Nephron (organoid): ENCODE measurements around the gene RXRA.

Experiments
- H3K27ac Mint-ChIP-seq, 3 experiments: 2 replicates each; pipeline ENCODE4 v1.8.0; 2020; ENCODE audit warnings: mixed read lengths in 3 of 3, mild to moderate bottlenecking in 2 of 3, moderate library complexity in 1 of 3
- H3K27me3 Mint-ChIP-seq: 2 replicates; pipeline ENCODE4 v1.8.0; 2021; ENCODE audit warnings: low read depth, mild to moderate bottlenecking, moderate library complexity, mixed read lengths
- H3K36me3 Mint-ChIP-seq: 2 replicates; pipeline ENCODE4 v1.8.0; 2020; ENCODE audit warnings: low read depth, mixed read lengths
- H3K4me1 Mint-ChIP-seq: 2 replicates; pipeline ENCODE4 v1.8.0; 2020; ENCODE audit warnings: mixed read lengths
- H3K4me3 Mint-ChIP-seq, 3 experiments: 2 replicates each; pipeline ENCODE4 v1.8.0; 2020; ENCODE audit warnings: mild to moderate bottlenecking in 3 of 3, mixed read lengths in 3 of 3, moderate library complexity in 2 of 3
- H3K9me3 Mint-ChIP-seq: 2 replicates; pipeline ENCODE4 v1.8.0; 2020; ENCODE audit warnings: mixed read lengths
- TF ChIP-seq, protein P1 (sequence below), 3 experiments: fragments of 200-600 bp; sonication (generic); IDR thresholded peaks; one replicate each; pipeline ENCODE4 v1.5.0; 2021; ENCODE audit warnings: antibody characterized with exemption in 3 of 3; ENCODE audit not compliant: unreplicated experiment in 3 of 3

RXRA gene

DNA sequence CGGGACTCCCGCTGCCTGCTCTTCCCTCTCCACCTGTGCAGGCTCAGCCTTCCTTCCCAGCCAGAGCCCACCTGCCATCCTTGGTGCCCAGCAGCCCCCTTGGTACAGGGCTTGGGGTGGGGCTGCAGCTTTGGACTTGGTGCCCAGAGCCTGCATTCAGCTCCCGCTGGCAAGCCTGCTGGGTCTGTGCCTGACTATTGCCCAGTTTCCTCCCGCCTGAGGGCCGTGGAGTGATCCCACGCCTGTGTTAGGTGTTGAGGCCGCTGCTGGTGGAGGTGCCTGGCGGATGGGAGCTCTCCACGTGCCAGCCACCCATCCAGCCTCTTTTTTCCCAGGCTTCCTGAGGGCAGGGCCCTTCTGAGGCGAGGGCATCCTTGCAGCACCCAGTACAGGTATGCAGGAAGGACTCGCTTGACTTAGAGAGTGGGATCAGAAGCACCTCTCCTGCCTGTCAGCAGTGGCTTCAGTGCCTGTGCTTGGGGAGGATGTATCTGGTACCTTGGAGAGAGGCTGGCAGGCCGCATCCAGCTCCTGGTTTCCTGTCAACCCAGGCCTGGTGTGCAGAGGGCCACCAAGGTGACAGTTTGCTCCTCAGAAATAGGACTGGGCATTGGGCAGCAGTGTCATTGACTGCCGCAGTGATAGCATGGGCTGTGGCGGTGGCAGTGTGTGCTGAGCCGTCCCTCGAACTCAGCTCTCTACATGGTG, 7.8 kb downstream of the RXRA start:
- H3K36me3 Mint-ChIP-seq: no peaks in the 10 kb centered on the region
- H3K4me1 Mint-ChIP-seq: peaks cover 53% of the 10 kb centered on the region
- peaks cover 3% of the 10 kb centered on the region for H3K27me3 Mint-ChIP-seq
- no peak overlapping the region for H3K27ac Mint-ChIP-seq
- H3K4me3 Mint-ChIP-seq: peak overlapping the region in 1 of 3 experiments; percentile 30
- H3K9me3 Mint-ChIP-seq: no peaks in the 10 kb centered on the region
- TF ChIP-seq, protein P1, sequence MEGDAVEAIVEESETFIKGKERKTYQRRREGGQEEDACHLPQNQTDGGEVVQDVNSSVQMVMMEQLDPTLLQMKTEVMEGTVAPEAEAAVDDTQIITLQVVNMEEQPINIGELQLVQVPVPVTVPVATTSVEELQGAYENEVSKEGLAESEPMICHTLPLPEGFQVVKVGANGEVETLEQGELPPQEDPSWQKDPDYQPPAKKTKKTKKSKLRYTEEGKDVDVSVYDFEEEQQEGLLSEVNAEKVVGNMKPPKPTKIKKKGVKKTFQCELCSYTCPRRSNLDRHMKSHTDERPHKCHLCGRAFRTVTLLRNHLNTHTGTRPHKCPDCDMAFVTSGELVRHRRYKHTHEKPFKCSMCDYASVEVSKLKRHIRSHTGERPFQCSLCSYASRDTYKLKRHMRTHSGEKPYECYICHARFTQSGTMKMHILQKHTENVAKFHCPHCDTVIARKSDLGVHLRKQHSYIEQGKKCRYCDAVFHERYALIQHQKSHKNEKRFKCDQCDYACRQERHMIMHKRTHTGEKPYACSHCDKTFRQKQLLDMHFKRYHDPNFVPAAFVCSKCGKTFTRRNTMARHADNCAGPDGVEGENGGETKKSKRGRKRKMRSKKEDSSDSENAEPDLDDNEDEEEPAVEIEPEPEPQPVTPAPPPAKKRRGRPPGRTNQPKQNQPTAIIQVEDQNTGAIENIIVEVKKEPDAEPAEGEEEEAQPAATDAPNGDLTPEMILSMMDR (IDR thresholded peaks at IDR 0.05; ENCODE audit: unreplicated experiment in 3 of 3): no peak

DNA sequence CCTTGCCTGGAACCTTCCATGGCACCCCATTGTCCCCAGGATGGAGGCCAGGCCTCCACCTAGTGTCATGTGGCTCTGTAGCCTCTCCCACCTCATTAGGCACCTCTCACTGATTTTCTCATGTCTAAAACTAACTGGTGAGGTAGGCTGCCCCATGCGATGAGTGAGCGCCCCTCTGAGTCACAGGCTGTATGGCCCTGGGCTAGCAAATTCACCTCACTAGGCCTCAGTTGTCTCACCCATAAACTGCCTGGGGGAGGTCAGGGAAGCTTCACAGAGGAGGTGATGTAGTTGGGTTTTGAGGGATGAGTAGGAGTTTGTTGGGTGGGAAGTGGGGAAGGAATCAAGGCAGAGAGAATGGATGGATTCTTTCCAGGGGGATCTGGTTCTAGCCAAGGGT, 8.8 kb downstream of the RXRA start:
- Mint-ChIP-seq H3K9me3 (no peaks in the 10 kb centered on the region), H3K4me3 (no peak overlapping the region), H3K27ac (peak overlapping the region in 1 of 3 experiments; percentile 45), H3K36me3 (no peaks in the 10 kb centered on the region), H3K27me3 (peaks cover 3% of the 10 kb centered on the region), H3K4me1 (peaks cover 44% of the 10 kb centered on the region)
- TF ChIP-seq, protein P1 (IDR thresholded peaks at IDR 0.05; ENCODE audit: unreplicated experiment in 3 of 3): no peak

DNA sequence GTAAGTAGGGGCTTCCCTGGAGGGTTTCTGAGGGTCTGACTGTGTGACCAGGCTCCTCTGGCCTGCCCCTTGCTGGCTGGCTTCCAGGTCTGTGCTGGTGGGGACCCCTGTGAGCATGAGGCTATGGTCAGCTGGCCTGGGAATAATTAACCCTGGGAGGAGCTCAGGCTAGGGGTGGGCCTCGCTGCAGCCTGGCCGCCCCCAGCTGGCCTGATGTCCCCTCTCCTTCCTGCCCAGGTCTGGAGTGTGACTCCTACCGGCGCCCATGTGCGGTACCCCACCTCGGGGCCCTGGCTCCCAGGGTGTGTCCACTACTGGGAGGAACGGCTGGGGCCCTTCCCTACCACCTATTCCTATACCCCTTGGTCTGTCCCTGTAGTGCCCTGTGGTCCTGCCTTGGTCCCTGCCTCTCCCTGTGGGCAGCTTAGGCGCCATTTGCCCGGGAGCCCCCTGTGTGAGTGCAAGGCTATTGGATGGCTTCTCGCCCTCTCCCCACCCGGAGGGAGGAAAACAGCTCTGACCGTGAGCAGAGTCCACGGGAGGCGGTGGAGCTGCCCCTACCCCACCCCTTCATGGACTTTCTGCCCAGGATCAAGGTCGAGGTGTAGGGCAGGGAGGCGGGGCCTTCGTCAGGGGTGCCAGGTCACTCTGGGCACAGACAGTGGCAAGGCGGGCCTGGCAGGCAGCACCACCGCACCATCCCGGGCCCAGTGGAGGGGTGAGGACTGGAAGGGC, 9.4 kb downstream of the RXRA start:
- TF ChIP-seq, protein P1 (IDR thresholded peaks at IDR 0.05; ENCODE audit: unreplicated experiment in 3 of 3): no peak
- peaks cover 4% of the 10 kb centered on the region for H3K27me3 Mint-ChIP-seq
- no peaks in the 10 kb centered on the region for H3K9me3 Mint-ChIP-seq
- H3K36me3 Mint-ChIP-seq: no peaks in the 10 kb centered on the region
- no peak overlapping the region for H3K4me3 Mint-ChIP-seq
- peaks cover 38% of the 10 kb centered on the region for H3K4me1 Mint-ChIP-seq
- no peak overlapping the region for H3K27ac Mint-ChIP-seq

DNA sequence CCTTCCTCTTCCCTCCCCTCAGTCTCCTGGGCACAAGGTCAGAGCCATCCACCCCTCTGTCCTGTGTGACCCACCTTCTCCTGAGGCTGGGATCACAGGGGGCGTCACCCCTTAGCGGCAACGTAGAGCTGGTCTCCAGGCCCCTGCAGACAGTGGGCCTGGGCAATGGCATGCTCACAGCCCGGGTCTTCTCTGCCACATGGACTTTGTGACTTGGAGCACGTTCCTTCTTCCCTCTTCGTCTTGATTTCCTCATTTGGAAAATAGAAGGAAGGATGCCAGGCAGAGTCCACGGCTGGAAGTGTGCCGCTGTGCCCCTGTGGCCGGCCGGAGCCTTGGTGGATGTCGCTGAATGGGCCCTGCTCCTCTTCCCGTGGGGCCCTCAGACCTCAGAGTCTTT, 10.0 kb downstream of the RXRA start:
- TF ChIP-seq, protein P1 (IDR thresholded peaks at IDR 0.05; ENCODE audit: unreplicated experiment in 3 of 3): no peak
- Mint-ChIP-seq H3K27ac (no peak overlapping the region), H3K27me3 (peaks cover 7% of the 10 kb centered on the region)

DNA sequence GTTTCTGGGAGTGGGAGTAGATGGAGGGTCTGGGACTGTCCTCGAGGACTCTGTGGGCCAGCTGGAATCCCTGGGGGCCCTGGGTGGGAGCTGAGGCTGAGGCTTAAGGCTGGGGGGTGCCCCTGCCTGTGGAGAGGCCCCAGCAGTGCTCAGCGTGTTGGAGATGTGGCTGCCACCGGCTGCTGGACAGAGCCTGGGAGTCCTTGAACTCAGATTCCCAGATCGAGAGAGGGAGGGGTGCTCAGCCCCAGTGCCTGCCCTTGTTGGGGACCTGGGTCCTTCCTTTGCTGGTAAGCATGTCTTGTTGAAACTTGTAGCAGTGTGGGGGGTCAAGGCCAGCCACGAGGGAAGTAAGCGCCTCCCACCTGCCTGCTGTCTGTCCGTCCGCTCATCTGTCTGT, 10.7 kb downstream of the RXRA start:
- Mint-ChIP-seq H3K4me1 (peaks cover 31% of the 10 kb centered on the region), H3K27ac (peak overlapping the region in 2 of 3 experiments; percentile 70 to 80), H3K9me3 (no peaks in the 10 kb centered on the region), H3K27me3 (peaks cover 7% of the 10 kb centered on the region), H3K36me3 (no peaks in the 10 kb centered on the region), H3K4me3 (no peak overlapping the region)
- TF ChIP-seq, protein P1 (IDR thresholded peaks at IDR 0.05; ENCODE audit: unreplicated experiment in 3 of 3): no peak

More for the DNA sequence above, 10.0 kb downstream of the RXRA start:
- no peaks in the 10 kb centered on the region for H3K36me3 Mint-ChIP-seq
- H3K4me1 Mint-ChIP-seq: peaks cover 33% of the 10 kb centered on the region
- no peaks in the 10 kb centered on the region for H3K9me3 Mint-ChIP-seq
- H3K4me3 Mint-ChIP-seq: no peak overlapping the region
